Natural killer cell (primary cell): ENCODE results near the gene KRTAP24-1. TPM values are rescaled to one million over a fixed set of nuclear protein-coding genes. Genes with fewer than 3 reads are reported as not detected.

Experiments used
- ATAC-seq, 3 donors: fragments of 150-1000 bp in 2 of 3; fragments of 200-7000 bp in 1 of 3; cut with Tn5 transposase; 1 replicate in 1 of 3; 2 replicates in 2 of 3; pipeline ENCODE4 v1.10.0; 2021; ENCODE audit warnings: mild to moderate bottlenecking in 2 of 3, moderate library complexity in 2 of 3
- DNase-seq, 2 donors: peaks; one replicate each; pipeline versions ENCODE4 v3.0.0 to v3.0.0-alpha.2; 2013 to 2021; ENCODE audit warnings: mixed read lengths in 1 of 2
- H3K27ac ChIP-seq: one replicate; pipeline ENCODE4 v1.5.1; 2013; ENCODE audit warnings: mild to moderate bottlenecking, low read length
- H3K27me3 ChIP-seq: one replicate; pipeline ENCODE4 v1.6.1; 2013; ENCODE audit warnings: low read length; ENCODE audit not compliant: control insufficient read depth, insufficient read depth
- H3K36me3 ChIP-seq: one replicate; pipeline ENCODE4 v1.6.1; 2013; ENCODE audit warnings: low read length; ENCODE audit not compliant: control insufficient read depth, insufficient read depth
- H3K4me1 ChIP-seq: one replicate; pipeline ENCODE4 v1.6.1; 2013; ENCODE audit warnings: low read length; ENCODE audit not compliant: control insufficient read depth, insufficient read depth
- H3K4me3 ChIP-seq: one replicate; pipeline ENCODE4 v1.5.1; 2013; ENCODE audit warnings: low read length
- H3K9me3 ChIP-seq: one replicate; pipeline ENCODE4 v1.6.1; 2013; ENCODE audit warnings: low read length; ENCODE audit not compliant: control insufficient read depth, insufficient read depth
- H3K27ac Mint-ChIP-seq, 2 donors: one replicate each; pipeline ENCODE4 v1.8.0; 2022; ENCODE audit warnings: mild to moderate bottlenecking in 2 of 2, mixed read lengths in 2 of 2, moderate library complexity in 1 of 2
- H3K27me3 Mint-ChIP-seq, 2 donors: one replicate each; pipeline ENCODE4 v1.8.0; 2022; ENCODE audit warnings: low read depth in 2 of 2, mixed read lengths in 2 of 2
- H3K36me3 Mint-ChIP-seq: one replicate; pipeline ENCODE4 v1.8.0; 2022; ENCODE audit warnings: mixed read lengths
- H3K4me1 Mint-ChIP-seq, 2 donors: one replicate each; pipeline ENCODE4 v1.8.0; 2022; ENCODE audit warnings: mixed read lengths in 2 of 2
- H3K4me3 Mint-ChIP-seq: one replicate; pipeline ENCODE4 v1.8.0; 2022; ENCODE audit warnings: mild to moderate bottlenecking, moderate library complexity, mixed read lengths
- H3K9me3 Mint-ChIP-seq, 2 donors: one replicate each; pipeline ENCODE4 v1.8.0; 2022; ENCODE audit warnings: mixed read lengths in 2 of 2
- CTCF ChIP-seq: fragments of 200-600 bp; IDR thresholded peaks from one replicate; pipeline ENCODE4 v1.8.0; 2022; ENCODE audit warnings: antibody characterized with exemption
- WGBS: methylation state at CpG from one replicate; pipeline ENCODE4 v1.1.7; 2013; ENCODE audit warnings: missing lambda C conversion rate; ENCODE audit not compliant: insufficient coverage; 5-methylcytosine and 5-hydroxymethylcytosine counted together
- intact Hi-C: fragments of 100-400 bp; cut with micrococcal nuclease; formaldehyde crosslinking; loops from one replicate; pipeline ENCODE4 v1.14.2; 2022
- total RNA-seq, 4 donors: library from RNA; stranded (reverse); fragments of 120-200 nt in 1 of 4; gene quantifications; one replicate each; pipeline versions ENCODE4 v1.2.3 to v1.2.4, GENCODE V29; 2013 to 2022

KRTAP24-1 gene
- total RNA-seq, 3 donors from 2014 or later (not counting 1 experiment from before 2014, with no cell fraction given) = not detected

GRCh38 chr21:30234643-30235042, 48.1 kb downstream of the KRTAP24-1 start:
- no peaks in the 10 kb centered on the region for H3K36me3 ChIP-seq
- no peaks in the 10 kb centered on the region for H3K27me3 ChIP-seq
- DNase-seq = no peak
- H3K4me3 ChIP-seq = no peak overlapping the region
- 60% methylated on average over 1 of the region's 2 CpGs for WGBS
- no peak overlapping the region for H3K27ac Mint-ChIP-seq
- no peaks in the 10 kb centered on the region for H3K4me1 Mint-ChIP-seq
- H3K9me3 Mint-ChIP-seq = peaks cover 5 to 7% of the 10 kb centered on the region in 2 donors
- intact Hi-C loops = no loop called here
- H3K9me3 ChIP-seq = no peaks in the 10 kb centered on the region
- H3K4me3 Mint-ChIP-seq = no peak overlapping the region
- ATAC-seq = no peak
- no peak for TF ChIP-seq CTCF
- no peaks in the 10 kb centered on the region for H3K27me3 Mint-ChIP-seq
- H3K36me3 Mint-ChIP-seq = no peaks in the 10 kb centered on the region
- H3K4me1 ChIP-seq = no peaks in the 10 kb centered on the region
- H3K27ac ChIP-seq = no peak overlapping the region

- ATAC-seq (no peak), DNase-seq (no peak)
- no peak for TF ChIP-seq CTCF
- H3K4me1 Mint-ChIP-seq = no peaks in the 10 kb centered on the region
- H3K36me3 Mint-ChIP-seq = no peaks in the 10 kb centered on the region
- H3K9me3 Mint-ChIP-seq = peaks cover 3 to 7% of the 10 kb centered on the region in 2 donors
- Histone ChIP-seq H3K4me1 (no peaks in the 10 kb centered on the region), H3K4me3 (no peak overlapping the region), H3K9me3 (no peaks in the 10 kb centered on the region), H3K36me3 (no peaks in the 10 kb centered on the region), H3K27ac (no peak overlapping the region), H3K27me3 (no peaks in the 10 kb centered on the region)
- no peak overlapping the region for H3K4me3 Mint-ChIP-seq
- no peak overlapping the region for H3K27ac Mint-ChIP-seq
- intact Hi-C loops = no loop called here
- WGBS = 100% methylated on average over 1 of the region's 3 CpGs
- no peaks in the 10 kb centered on the region for H3K27me3 Mint-ChIP-seq
Measured at GRCh38 chr21:30234050-30234449, 48.7 kb downstream of the KRTAP24-1 start.

- TF ChIP-seq CTCF = no peak
- ATAC-seq = no peak
- 80% methylated on average over 1 of the region's 2 CpGs for WGBS
Measured at GRCh38 chr21:30233228-30234020, 49.3 kb downstream of the KRTAP24-1 start.

GRCh38 chr21:30232011-30232410, 50.7 kb downstream of the KRTAP24-1 start:
- intact Hi-C loops = no loop called here
- Mint-ChIP-seq H3K4me1 (no peaks in the 10 kb centered on the region), H3K36me3 (no peaks in the 10 kb centered on the region), H3K9me3 (peaks cover 3 to 7% of the 10 kb centered on the region in 2 donors), H3K27ac (no peak overlapping the region), H3K27me3 (no peaks in the 10 kb centered on the region), H3K4me3 (no peak overlapping the region)
- ATAC-seq = no peak
- Histone ChIP-seq H3K27ac (no peak overlapping the region), H3K4me1 (no peaks in the 10 kb centered on the region), H3K4me3 (no peak overlapping the region), H3K9me3 (no peaks in the 10 kb centered on the region), H3K36me3 (no peaks in the 10 kb centered on the region), H3K27me3 (no peaks in the 10 kb centered on the region)
- WGBS = no CpG with 5 or more reads among the region's 1 CpG
- DNase-seq = no peak
- no peak for TF ChIP-seq CTCF

More at GRCh38 chr21:30233228-30234020, 49.3 kb downstream of the KRTAP24-1 start:
- H3K9me3 ChIP-seq = no peaks in the 10 kb centered on the region
- no peak overlapping the region for H3K4me3 ChIP-seq
- intact Hi-C loops = no loop called here
- Mint-ChIP-seq H3K4me3 (no peak overlapping the region), H3K27me3 (no peaks in the 10 kb centered on the region), H3K4me1 (no peaks in the 10 kb centered on the region), H3K36me3 (no peaks in the 10 kb centered on the region), H3K9me3 (peaks cover 3 to 7% of the 10 kb centered on the region in 2 donors), H3K27ac (no peak overlapping the region)
- no peak for DNase-seq
- H3K4me1 ChIP-seq = no peaks in the 10 kb centered on the region
- no peaks in the 10 kb centered on the region for H3K36me3 ChIP-seq
- no peaks in the 10 kb centered on the region for H3K27me3 ChIP-seq
- no peak overlapping the region for H3K27ac ChIP-seq
